HepG2 (cell line): Measurements from ENCODE around the gene ADGRG6. TPM values are rescaled to one million over a fixed set of nuclear protein-coding genes. Genes with fewer than 3 reads are reported as not detected.

ENCODE experiments used
- ARHGAP35 ChIP-seq: sonication (generic); formaldehyde crosslinking; IDR thresholded peaks from 2 replicates; pipeline ENCODE4 v1.9.0; 2022; ENCODE audit warnings: mild to moderate bottlenecking, inconsistent platforms, moderate library complexity, missing genetic modification reagents, borderline replicate concordance
- DBP ChIP-seq: sonication (generic); formaldehyde crosslinking; IDR thresholded peaks from 2 replicates; pipeline ENCODE4 v1.4.0; 2020; ENCODE audit warnings: missing genetic modification reagents; ENCODE audit errors: not compliant biosample characterization
- DNMT1 ChIP-seq: sonication (generic); formaldehyde crosslinking; IDR thresholded peaks from 2 replicates; pipeline ENCODE4 v1.5.1; 2020; ENCODE audit warnings: mild to moderate bottlenecking, missing genetic modification reagents
- ETS1 ChIP-seq: sonication (generic); formaldehyde crosslinking; IDR thresholded peaks from 2 replicates; pipeline ENCODE4 v1.4.0; 2020; ENCODE audit warnings: missing genetic modification reagents
- GPN1 ChIP-seq: sonication (generic); formaldehyde crosslinking; IDR thresholded peaks from 2 replicates; pipeline ENCODE4 v1.5.1; 2020; ENCODE audit warnings: missing genetic modification reagents, borderline replicate concordance
- NKX3-1 ChIP-seq: sonication (generic); formaldehyde crosslinking; IDR thresholded peaks from 2 replicates; pipeline ENCODE4 v1.5.0; 2020; ENCODE audit warnings: missing genetic modification reagents
- TBL1XR1 ChIP-seq: fragments of 150-350 bp; IDR thresholded peaks from 2 replicates; pipeline ENCODE4 v1.6.1; 2014; ENCODE audit warnings: borderline replicate concordance, low read length; ENCODE audit not compliant: partially characterized antibody
- TEAD3 ChIP-seq: optimal IDR thresholded peaks from 2 replicates; pipeline ENCODE3; 2016; ENCODE audit warnings: borderline replicate concordance
- TEF ChIP-seq: sonication (generic); formaldehyde crosslinking; IDR thresholded peaks from 2 replicates; pipeline ENCODE4 v1.5.0; 2020; ENCODE audit warnings: missing genetic modification reagents
- UBTF ChIP-seq: sonication (generic); formaldehyde crosslinking; IDR thresholded peaks from 2 replicates; pipeline ENCODE4 v1.4.0; 2020; ENCODE audit warnings: mild to moderate bottlenecking, missing genetic modification reagents
- ZBTB4 ChIP-seq: sonication (generic); formaldehyde crosslinking; IDR thresholded peaks from 2 replicates; pipeline ENCODE4 v1.4.0; 2020; ENCODE audit warnings: missing genetic modification reagents, mild to moderate bottlenecking, borderline replicate concordance
- ZNF503 ChIP-seq: sonication (generic); formaldehyde crosslinking; IDR thresholded peaks from 2 replicates; pipeline ENCODE4 v1.4.0; 2020; ENCODE audit warnings: missing genetic modification reagents
- ZNF558 ChIP-seq: sonication (generic); formaldehyde crosslinking; IDR thresholded peaks from 2 replicates; pipeline ENCODE4 v1.9.0; 2022; ENCODE audit warnings: mild to moderate bottlenecking, missing genetic modification reagents, borderline replicate concordance
- ZNF570 ChIP-seq: sonication (generic); formaldehyde crosslinking; IDR thresholded peaks from 2 replicates; pipeline ENCODE4 v1.4.0; 2020; ENCODE audit warnings: mild to moderate bottlenecking, missing genetic modification reagents, borderline replicate concordance
- ZNF83 ChIP-seq: sonication (generic); formaldehyde crosslinking; IDR thresholded peaks from 2 replicates; pipeline ENCODE4 v1.4.0; 2020; ENCODE audit warnings: missing genetic modification reagents, mild to moderate bottlenecking, borderline replicate concordance
- ZNF879 ChIP-seq: sonication (generic); formaldehyde crosslinking; IDR thresholded peaks from 2 replicates; pipeline ENCODE4 v1.8.1; 2023; ENCODE audit warnings: missing genetic modification reagents
- ZSCAN20 ChIP-seq: sonication (generic); formaldehyde crosslinking; IDR thresholded peaks from 2 replicates; pipeline ENCODE4 v1.4.0; 2020; ENCODE audit warnings: missing genetic modification reagents, mild to moderate bottlenecking, borderline replicate concordance
- polyA plus RNA-seq, 8 experiments: library from polyadenylated mRNA; depleted of rRNA in 3 of 8; stranded (reverse) in 7 of 8; unstranded in 1 of 8; fragments of >200 nt; fragmentation: Illumina TruSeq in 4 of 8; extraction: Trizol in 4 of 8; gene quantifications; 2 replicates each; pipeline versions ENCODE4 v1.2.1 to v1.2.3, GENCODE V29; 2011 to 2016; ENCODE audit warnings: low read depth in 4 of 8, missing spikeins in 1 of 8, mixed read lengths in 1 of 8; ENCODE audit not compliant: insufficient read depth in 1 of 8
- total RNA-seq, 5 experiments: library from RNA; depleted of rRNA; stranded (reverse); fragments of >200 nt; fragmentation: Illumina TruSeq; extraction: Trizol; gene quantifications; 2 replicates each; pipeline ENCODE4 v1.2.3, GENCODE V29; 2016; ENCODE audit warnings: low read depth in 1 of 5

ADGRG6 gene
- total and polyA plus RNA-seq, 2 of the 13 experiments (the other 11 are each of a cell fraction or from before 2014, with no cell fraction given), result 129 to 249 TPM

- TF ChIP-seq TEF (CRISPR knock-in tag) (no peak), DBP (CRISPR knock-in tag) (no peak), ZNF83 (CRISPR knock-in tag) (no peak), DNMT1 (CRISPR knock-in tag) (no peak), ZBTB4 (no peak), ZNF558 (0 out of 2 replicates have a peak, but pooled peaks have one; percentile 28), ARHGAP35 (CRISPR knock-in tag) (no peak), TBL1XR1 (peak; percentile 12), ZNF503 (CRISPR knock-in tag) (peak; percentile 96), ZNF879 (no peak), UBTF (CRISPR knock-in tag) (no peak), ZNF570 (CRISPR knock-in tag) (no peak), ZSCAN20 (CRISPR knock-in tag) (no peak), ETS1 (no peak), TEAD3 (CRISPR knock-in tag) (peak; percentile 84), NKX3-1 (CRISPR knock-in tag) (no peak), GPN1 (CRISPR knock-in tag) (no peak)
These were observed 29.3 kb downstream of the ADGRG6 start (continued) for GRCh38 chr6:142331075-142331551.
